Panc1 (cell line): ENCODE data around the gene INMT. TPM values are rescaled to one million over a fixed set of nuclear protein-coding genes. Genes with fewer than 3 reads are reported as not detected.

ENCODE experiments used
- ATAC-seq: fragments of 200-7000 bp; cut with Tn5 transposase; 2 replicates; pipeline ENCODE4 v1.9.1; 2020; ENCODE audit warnings: mild to moderate bottlenecking, moderate library complexity
- BruUV-seq: library from RNA; stranded (reverse); fragments of 400-500 nt; replicated peaks from 2 replicates; lab custom pipeline; 2021; lab: Mats Ljungman, UMichigan
- CTCF ChIA-PET: fragments of 300-600 bp; sonication (Branson Sonifier 250); formaldehyde crosslinking; loops from one replicate; lab custom pipeline; 2022; ENCODE audit warnings: antibody characterized with exemption; lab: Charles Lee
- POLR2A ChIA-PET: fragments of 300-600 bp; sonication (Branson Sonifier 250); formaldehyde crosslinking; loops from one replicate; lab custom pipeline; 2022; ENCODE audit warnings: antibody characterized with exemption; lab: Charles Lee
- DNase-seq: peaks from one replicate; pipeline ENCODE4 v3.0.0-alpha.2; 2010; ENCODE audit warnings: low read depth, low spot score
- H3K27ac ChIP-seq: 2 replicates; pipeline ENCODE4 v1.5.1; 2011; ENCODE audit warnings: mild to moderate bottlenecking, low read length, inconsistent platforms
- H3K27me3 ChIP-seq: fragments of 200-500 bp; sonication (Bioruptor generic); 2 replicates; pipeline ENCODE4 v1.6.0; 2014; ENCODE audit warnings: low read length, inconsistent platforms; ENCODE audit not compliant: control insufficient read depth, insufficient read depth
- H3K36me3 ChIP-seq: fragments of 200-500 bp; sonication (Bioruptor generic); 2 replicates; pipeline ENCODE4 v1.5.1; 2014; ENCODE audit warnings: inconsistent platforms, mild to moderate bottlenecking, low read length, moderate library complexity; ENCODE audit not compliant: control insufficient read depth, insufficient read depth
- H3K4me1 ChIP-seq: 2 replicates; pipeline ENCODE4 v1.5.1; 2011; ENCODE audit warnings: inconsistent platforms, mild to moderate bottlenecking, low read length, moderate library complexity; ENCODE audit not compliant: control insufficient read depth, insufficient read depth
- H3K4me3 ChIP-seq, 2 experiments: 2 replicates each; pipeline ENCODE4 v1.5.1; 2011 to 2012; ENCODE audit warnings: low read depth in 2 of 2, low read length in 2 of 2, mild to moderate bottlenecking in 2 of 2, inconsistent platforms in 1 of 2, moderate library complexity in 1 of 2
- H3K9me3 ChIP-seq: fragments of 200-500 bp; sonication (Bioruptor generic); 2 replicates; pipeline ENCODE4 v1.5.1; 2014; ENCODE audit warnings: low read depth, mild to moderate bottlenecking, inconsistent platforms, low read length, moderate library complexity; ENCODE audit not compliant: control insufficient read depth, insufficient read depth
- POLR2AphosphoS5 ChIP-seq: IDR thresholded peaks from 2 replicates; pipeline ENCODE4 v1.6.1; 2012; ENCODE audit warnings: mild to moderate bottlenecking, low read depth, low read length, moderate library complexity
- SIN3A ChIP-seq: IDR thresholded peaks from 2 replicates; pipeline ENCODE4 v1.6.1; 2012; ENCODE audit warnings: low read depth, mild to moderate bottlenecking, low read length, moderate library complexity, borderline replicate concordance; ENCODE audit not compliant: insufficient read depth
- TCF7L2 ChIP-seq: IDR thresholded peaks from 2 replicates; pipeline ENCODE4 v1.6.1; 2011; ENCODE audit warnings: mild to moderate bottlenecking, low read depth, low read length, inconsistent platforms
- in situ Hi-C: cut with HindIII; loops from 2 replicates; pipeline ENCODE4 v1.10.0; 2016; ENCODE audit warnings: low sequenced_read_pairs, low pct_unique_long_range_greater_than_20kb
- intact Hi-C: fragments of 100-400 bp; cut with micrococcal nuclease; formaldehyde crosslinking; loops from one replicate; pipeline ENCODE4 v1.10.0; 2022; ENCODE audit not compliant: unreplicated experiment
- total RNA-seq: library from RNA; stranded (reverse); gene quantifications from one replicate; pipeline ENCODE4 v1.2.1, GENCODE V29; 2021; ENCODE audit not compliant: unreplicated experiment
- TF ChIP-seq, protein P1 (sequence below): fragments of 450-650 bp; IDR thresholded peaks from 2 replicates; pipeline ENCODE4 v1.5.1; 2017; ENCODE audit warnings: mild to moderate bottlenecking
- TF ChIP-seq, protein P2 (sequence below), 2 experiments: IDR thresholded peaks; 2 replicates each; pipeline ENCODE4 v1.6.1; 2011 to 2012; ENCODE audit warnings: low read depth in 2 of 2, control low read depth in 1 of 2, low read length in 1 of 2, mild to moderate bottlenecking in 1 of 2, moderate library complexity in 1 of 2; ENCODE audit not compliant: insufficient read depth in 1 of 2

Gene INMT
- total RNA-seq, 1 experiment from 2014 or later, result 0.13 TPM

DNA sequence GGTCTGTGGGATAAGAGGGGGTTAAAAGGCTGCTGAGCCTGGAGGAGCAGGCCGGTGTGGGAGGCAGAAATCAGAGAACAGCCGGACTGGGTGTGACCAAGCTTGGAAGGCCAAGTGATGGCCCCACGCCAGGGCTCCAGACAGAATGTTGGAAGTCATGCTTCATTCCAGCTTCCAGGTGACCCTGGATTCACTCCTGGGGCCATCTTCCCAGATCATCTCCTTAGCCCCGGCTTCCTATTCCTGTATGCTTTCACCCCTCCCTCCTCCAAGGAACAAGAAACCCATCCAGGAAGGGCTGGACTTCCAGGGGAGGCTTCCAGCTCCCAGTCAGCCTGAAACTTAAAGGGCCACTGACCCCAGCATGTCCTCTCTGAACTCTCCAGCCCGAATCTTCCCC is 1.0 kb downstream of the INMT start:
- intact Hi-C loops, result no loop called here
- Histone ChIP-seq H3K27me3 (peaks cover 3% of the 10 kb centered on the region; the same call in 1 of the 2 replicates), H3K4me1 (no peaks in the 10 kb centered on the region), H3K4me3 (no peak overlapping the region), H3K36me3 (no peaks in the 10 kb centered on the region), H3K9me3 (no peaks in the 10 kb centered on the region), H3K27ac (no peak overlapping the region)
- TF ChIP-seq, protein P1, sequence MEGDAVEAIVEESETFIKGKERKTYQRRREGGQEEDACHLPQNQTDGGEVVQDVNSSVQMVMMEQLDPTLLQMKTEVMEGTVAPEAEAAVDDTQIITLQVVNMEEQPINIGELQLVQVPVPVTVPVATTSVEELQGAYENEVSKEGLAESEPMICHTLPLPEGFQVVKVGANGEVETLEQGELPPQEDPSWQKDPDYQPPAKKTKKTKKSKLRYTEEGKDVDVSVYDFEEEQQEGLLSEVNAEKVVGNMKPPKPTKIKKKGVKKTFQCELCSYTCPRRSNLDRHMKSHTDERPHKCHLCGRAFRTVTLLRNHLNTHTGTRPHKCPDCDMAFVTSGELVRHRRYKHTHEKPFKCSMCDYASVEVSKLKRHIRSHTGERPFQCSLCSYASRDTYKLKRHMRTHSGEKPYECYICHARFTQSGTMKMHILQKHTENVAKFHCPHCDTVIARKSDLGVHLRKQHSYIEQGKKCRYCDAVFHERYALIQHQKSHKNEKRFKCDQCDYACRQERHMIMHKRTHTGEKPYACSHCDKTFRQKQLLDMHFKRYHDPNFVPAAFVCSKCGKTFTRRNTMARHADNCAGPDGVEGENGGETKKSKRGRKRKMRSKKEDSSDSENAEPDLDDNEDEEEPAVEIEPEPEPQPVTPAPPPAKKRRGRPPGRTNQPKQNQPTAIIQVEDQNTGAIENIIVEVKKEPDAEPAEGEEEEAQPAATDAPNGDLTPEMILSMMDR, result no peak
- TF ChIP-seq SIN3A (no peak), TCF7L2 (no peak), POLR2AphosphoS5 (no peak)
- TF ChIP-seq, protein P2, sequence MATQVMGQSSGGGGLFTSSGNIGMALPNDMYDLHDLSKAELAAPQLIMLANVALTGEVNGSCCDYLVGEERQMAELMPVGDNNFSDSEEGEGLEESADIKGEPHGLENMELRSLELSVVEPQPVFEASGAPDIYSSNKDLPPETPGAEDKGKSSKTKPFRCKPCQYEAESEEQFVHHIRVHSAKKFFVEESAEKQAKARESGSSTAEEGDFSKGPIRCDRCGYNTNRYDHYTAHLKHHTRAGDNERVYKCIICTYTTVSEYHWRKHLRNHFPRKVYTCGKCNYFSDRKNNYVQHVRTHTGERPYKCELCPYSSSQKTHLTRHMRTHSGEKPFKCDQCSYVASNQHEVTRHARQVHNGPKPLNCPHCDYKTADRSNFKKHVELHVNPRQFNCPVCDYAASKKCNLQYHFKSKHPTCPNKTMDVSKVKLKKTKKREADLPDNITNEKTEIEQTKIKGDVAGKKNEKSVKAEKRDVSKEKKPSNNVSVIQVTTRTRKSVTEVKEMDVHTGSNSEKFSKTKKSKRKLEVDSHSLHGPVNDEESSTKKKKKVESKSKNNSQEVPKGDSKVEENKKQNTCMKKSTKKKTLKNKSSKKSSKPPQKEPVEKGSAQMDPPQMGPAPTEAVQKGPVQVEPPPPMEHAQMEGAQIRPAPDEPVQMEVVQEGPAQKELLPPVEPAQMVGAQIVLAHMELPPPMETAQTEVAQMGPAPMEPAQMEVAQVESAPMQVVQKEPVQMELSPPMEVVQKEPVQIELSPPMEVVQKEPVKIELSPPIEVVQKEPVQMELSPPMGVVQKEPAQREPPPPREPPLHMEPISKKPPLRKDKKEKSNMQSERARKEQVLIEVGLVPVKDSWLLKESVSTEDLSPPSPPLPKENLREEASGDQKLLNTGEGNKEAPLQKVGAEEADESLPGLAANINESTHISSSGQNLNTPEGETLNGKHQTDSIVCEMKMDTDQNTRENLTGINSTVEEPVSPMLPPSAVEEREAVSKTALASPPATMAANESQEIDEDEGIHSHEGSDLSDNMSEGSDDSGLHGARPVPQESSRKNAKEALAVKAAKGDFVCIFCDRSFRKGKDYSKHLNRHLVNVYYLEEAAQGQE (IDR thresholded peaks at IDR 0.05; ENCODE audit: insufficient read depth in 1 of 2, low read depth in 2 of 2, low read length in 1 of 2), result no peak
- CTCF ChIA-PET, result no interaction called here
- in situ Hi-C loops, result no loop called here
- no TSS peak for BruUV-seq
- ATAC-seq, result no peak
- DNase-seq, result no peak
- POLR2A ChIA-PET, result no interaction called here

DNA sequence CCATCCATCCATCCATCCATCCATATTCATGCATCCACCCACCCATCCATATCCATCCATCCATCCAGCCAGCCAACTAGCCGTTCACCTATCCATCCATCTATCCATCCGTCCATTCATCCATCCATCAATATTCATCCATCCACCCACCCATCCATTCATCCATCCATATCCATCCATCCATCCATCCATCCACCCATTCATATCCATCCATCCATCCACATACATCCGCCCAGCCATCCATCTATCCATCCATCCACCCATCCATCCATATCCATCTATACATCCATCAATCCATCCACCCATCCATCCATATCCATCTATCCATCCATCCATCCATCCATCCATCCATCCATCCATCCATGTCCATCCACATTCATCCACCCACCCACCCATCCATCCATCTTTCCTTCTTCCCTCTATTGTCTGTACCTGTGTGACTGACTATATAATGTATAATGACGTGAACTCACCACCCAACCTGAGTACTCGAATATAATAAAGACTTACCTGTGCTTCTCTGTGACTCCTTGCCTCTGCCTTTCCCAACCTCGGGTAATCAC is 2.5 kb downstream of the INMT start:
- no peak for DNase-seq
- Histone ChIP-seq H3K4me1 (no peaks in the 10 kb centered on the region), H3K4me3 (no peak overlapping the region), H3K36me3 (no peaks in the 10 kb centered on the region), H3K27ac (no peak overlapping the region), H3K27me3 (no peaks in the 10 kb centered on the region), H3K9me3 (no peaks in the 10 kb centered on the region)
- TF ChIP-seq TCF7L2 (no peak), POLR2AphosphoS5 (no peak), SIN3A (no peak)
- TF ChIP-seq, protein P1, result no peak
- TF ChIP-seq, protein P2 (IDR thresholded peaks at IDR 0.05; ENCODE audit: insufficient read depth in 1 of 2, low read depth in 2 of 2, low read length in 1 of 2), result no peak
- POLR2A ChIA-PET, result no interaction called here
- intact Hi-C loops, result no loop called here
- BruUV-seq, result no TSS peak
- in situ Hi-C loops, result no loop called here
- CTCF ChIA-PET, result no interaction called here
- no peak for ATAC-seq
